GM23338 (cell line): ENCODE measurements around the gene PHLDB2. TPM values are rescaled to one million over a fixed set of nuclear protein-coding genes. Genes with fewer than 3 reads are reported as not detected.

ENCODE experiments used
- ATAC-seq: fragments of 200-7000 bp; cut with Tn5 transposase; 3 replicates; pipeline ENCODE4 v1.9.1; 2020
- DNase-seq: peaks from one replicate; pipeline ENCODE4 v3.0.0-alpha.2; 2015; ENCODE audit warnings: low spot score
- H2AFZ ChIP-seq: fragments of 200-600 bp; sonication (generic); 2 replicates; pipeline ENCODE4 v1.8.0; 2016; ENCODE audit warnings: antibody characterized with exemption, mild to moderate bottlenecking, moderate library complexity
- H3F3A ChIP-seq: fragments of 200-600 bp; sonication (generic); replicated peaks from 2 replicates; pipeline ENCODE4 v1.8.0; 2017; ENCODE audit warnings: antibody characterized with exemption, mixed run types, low read depth
- H3K27ac ChIP-seq: fragments of 200-600 bp; sonication (generic); 2 replicates; pipeline ENCODE4 v1.6.1; 2016; ENCODE audit warnings: low read depth
- H3K27me3 ChIP-seq: fragments of 200-600 bp; sonication (generic); 2 replicates; pipeline ENCODE4 v1.8.0; 2016; ENCODE audit warnings: mild to moderate bottlenecking, mixed run types, moderate library complexity; ENCODE audit not compliant: insufficient read depth
- H3K36me3 ChIP-seq: fragments of 200-600 bp; sonication (generic); 2 replicates; pipeline ENCODE4 v1.8.0; 2016; ENCODE audit warnings: mild to moderate bottlenecking; ENCODE audit not compliant: insufficient read depth
- H3K4me1 ChIP-seq: fragments of 200-600 bp; sonication (generic); 2 replicates; pipeline ENCODE4 v1.8.0; 2016; ENCODE audit warnings: mild to moderate bottlenecking, moderate library complexity; ENCODE audit not compliant: insufficient read depth
- H3K4me2 ChIP-seq: fragments of 200-600 bp; sonication (generic); 2 replicates; pipeline ENCODE4 v1.7.1; 2017; ENCODE audit warnings: mixed run types
- H3K4me3 ChIP-seq: fragments of 200-600 bp; sonication (generic); 2 replicates; pipeline ENCODE4 v1.6.1; 2016; ENCODE audit warnings: mixed run types
- H3K79me2 ChIP-seq: fragments of 200-600 bp; sonication (generic); replicated peaks from 2 replicates; pipeline ENCODE4 v1.8.0; 2017; ENCODE audit warnings: mild to moderate bottlenecking; ENCODE audit not compliant: insufficient read depth
- H3K9me2 ChIP-seq: fragments of 200-600 bp; sonication (generic); 2 replicates; pipeline ENCODE4 v1.8.0; 2017; ENCODE audit not compliant: insufficient read depth
- H4K20me1 ChIP-seq: fragments of 200-600 bp; sonication (generic); replicated peaks from 2 replicates; pipeline ENCODE4 v1.8.0; 2017; ENCODE audit warnings: mild to moderate bottlenecking; ENCODE audit not compliant: insufficient read depth
- H3K27ac Mint-ChIP-seq: 2 replicates; pipeline ENCODE4 v1.8.0; 2020; ENCODE audit warnings: inconsistent platforms, mild to moderate bottlenecking, moderate library complexity, mixed read lengths
- H3K27me3 Mint-ChIP-seq: 3 replicates; pipeline ENCODE4 v1.8.0; 2022; ENCODE audit warnings: low read depth, mild to moderate bottlenecking, moderate library complexity, mixed read lengths, inconsistent platforms; ENCODE audit not compliant: insufficient read depth, poor library complexity
- H3K36me3 Mint-ChIP-seq: 3 replicates; pipeline ENCODE4 v1.8.0; 2021; ENCODE audit warnings: low read depth, mild to moderate bottlenecking, inconsistent platforms, moderate library complexity, mixed read lengths
- H3K4me1 Mint-ChIP-seq: 3 replicates; pipeline ENCODE4 v1.8.0; 2020; ENCODE audit warnings: mild to moderate bottlenecking, inconsistent platforms, mixed read lengths
- H3K4me3 Mint-ChIP-seq: 3 replicates; pipeline ENCODE4 v1.8.0; 2021; ENCODE audit warnings: moderate library complexity, mild to moderate bottlenecking, inconsistent platforms, mixed read lengths
- H3K9me3 Mint-ChIP-seq: 3 replicates; pipeline ENCODE4 v1.8.0; 2020; ENCODE audit warnings: moderate library complexity, mild to moderate bottlenecking, inconsistent platforms, mixed read lengths
- CREB1 ChIP-seq: fragments of 250-450 bp; sonication (Bioruptor Pico); IDR thresholded peaks from 2 replicates; pipeline ENCODE4 v1.5.0; 2020; ENCODE audit warnings: low read depth, mild to moderate bottlenecking, moderate library complexity
- CTCF ChIP-seq, 2 experiments: fragments of 200-600 bp in 1 of 2; sonication (generic) in 1 of 2; conservative IDR thresholded peaks; 2 replicates each; pipeline versions ENCODE4 v1.5.1 to v1.6.1; 2016 to 2017; ENCODE audit warnings: antibody characterized with exemption in 2 of 2, low read depth in 2 of 2, mild to moderate bottlenecking in 2 of 2, moderate library complexity in 1 of 2
- EZH2phosphoT487 ChIP-seq: fragments of 200-600 bp; sonication (generic); IDR thresholded peaks from one replicate; pipeline ENCODE4 v1.8.1; 2018; ENCODE audit warnings: antibody characterized with exemption; ENCODE audit not compliant: unreplicated experiment
- NANOG ChIP-seq: IDR thresholded peaks from 2 replicates; pipeline ENCODE4 v1.6.1; 2016; ENCODE audit warnings: antibody characterized with exemption, borderline replicate concordance
- POLR2AphosphoS5 ChIP-seq: IDR thresholded peaks from 2 replicates; pipeline ENCODE4 v1.6.1; 2016; ENCODE audit warnings: antibody characterized with exemption, low read depth
- STAT1 ChIP-seq: IDR thresholded peaks from one replicate; pipeline ENCODE4 v1.6.1; 2016; ENCODE audit warnings: antibody characterized with exemption; ENCODE audit not compliant: unreplicated experiment
- ZNF114 ChIP-seq: fragments of 250-450 bp; sonication (Bioruptor Pico); IDR thresholded peaks from 2 replicates; pipeline ENCODE4 v1.5.0; 2020; ENCODE audit warnings: mild to moderate bottlenecking, moderate library complexity
- polyA plus RNA-seq: library from polyadenylated mRNA; unstranded; fragments of >200 nt; fragmentation: Nextera tagmentation; extraction: Ambion mirVana; gene quantifications from 2 replicates; pipeline ENCODE4 v1.2.1, GENCODE V29; 2016
- total RNA-seq: library from RNA; depleted of rRNA; stranded (reverse); fragments of >200 nt; shearing (Covaris generic); gene quantifications from 2 replicates; pipeline ENCODE4 v1.2.3, GENCODE V29; 2014
- TF ChIP-seq, protein P1 (sequence below): IDR thresholded peaks from one replicate; pipeline ENCODE4 v1.6.1; 2018; ENCODE audit warnings: antibody characterized with exemption; ENCODE audit not compliant: unreplicated experiment
- TF ChIP-seq, protein P2 (sequence below): IDR thresholded peaks from 2 replicates; pipeline ENCODE4 v1.6.1; 2016; ENCODE audit warnings: antibody characterized with exemption

The PHLDB2 gene
- total and polyA plus RNA-seq, 2 experiments from 2014 or later: 19.5 to 33.7 TPM

DNA sequence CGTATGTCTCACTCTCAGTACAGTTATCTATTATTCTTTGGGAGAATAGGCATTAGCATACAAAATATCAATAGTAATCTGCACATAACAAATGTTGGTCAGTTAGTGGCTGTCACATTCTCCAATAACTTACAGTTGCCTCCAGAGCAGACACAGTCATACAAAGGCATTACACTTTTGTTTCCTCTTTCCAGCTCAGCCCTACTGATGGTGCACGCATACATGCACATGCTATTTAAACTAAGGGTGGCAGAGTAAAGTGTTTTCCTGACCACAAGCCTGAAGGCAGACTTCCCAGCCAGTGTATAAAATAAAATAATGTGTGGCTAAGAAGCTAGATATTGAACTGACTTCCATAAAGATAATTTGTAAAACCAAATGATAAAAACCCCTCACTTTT lies 47.6 kb downstream of the PHLDB2 start:
- Histone ChIP-seq H3K27ac (no peak overlapping the region), H3K27me3 (no peaks in the 10 kb centered on the region), H4K20me1 (no peaks in the 10 kb centered on the region; the same call in 1 of the 2 replicates), H3K79me2 (no peaks in the 10 kb centered on the region), H3K4me3 (no peak overlapping the region), H3K9me2 (no peaks in the 10 kb centered on the region), H3K36me3 (no peaks in the 10 kb centered on the region), H3K4me2 (no peak overlapping the region), H3K4me1 (peaks cover 6% of the 10 kb centered on the region), H3F3A (no peaks in the 10 kb centered on the region), H2AFZ (no peak overlapping the region)
- no peak overlapping the region for H3K27ac Mint-ChIP-seq
- H3K9me3 Mint-ChIP-seq: no peaks in the 10 kb centered on the region
- no peak for TF ChIP-seq ZNF114 (CRISPR knock-in tag)
- no peak for TF ChIP-seq POLR2AphosphoS5
- TF ChIP-seq, protein P1, sequence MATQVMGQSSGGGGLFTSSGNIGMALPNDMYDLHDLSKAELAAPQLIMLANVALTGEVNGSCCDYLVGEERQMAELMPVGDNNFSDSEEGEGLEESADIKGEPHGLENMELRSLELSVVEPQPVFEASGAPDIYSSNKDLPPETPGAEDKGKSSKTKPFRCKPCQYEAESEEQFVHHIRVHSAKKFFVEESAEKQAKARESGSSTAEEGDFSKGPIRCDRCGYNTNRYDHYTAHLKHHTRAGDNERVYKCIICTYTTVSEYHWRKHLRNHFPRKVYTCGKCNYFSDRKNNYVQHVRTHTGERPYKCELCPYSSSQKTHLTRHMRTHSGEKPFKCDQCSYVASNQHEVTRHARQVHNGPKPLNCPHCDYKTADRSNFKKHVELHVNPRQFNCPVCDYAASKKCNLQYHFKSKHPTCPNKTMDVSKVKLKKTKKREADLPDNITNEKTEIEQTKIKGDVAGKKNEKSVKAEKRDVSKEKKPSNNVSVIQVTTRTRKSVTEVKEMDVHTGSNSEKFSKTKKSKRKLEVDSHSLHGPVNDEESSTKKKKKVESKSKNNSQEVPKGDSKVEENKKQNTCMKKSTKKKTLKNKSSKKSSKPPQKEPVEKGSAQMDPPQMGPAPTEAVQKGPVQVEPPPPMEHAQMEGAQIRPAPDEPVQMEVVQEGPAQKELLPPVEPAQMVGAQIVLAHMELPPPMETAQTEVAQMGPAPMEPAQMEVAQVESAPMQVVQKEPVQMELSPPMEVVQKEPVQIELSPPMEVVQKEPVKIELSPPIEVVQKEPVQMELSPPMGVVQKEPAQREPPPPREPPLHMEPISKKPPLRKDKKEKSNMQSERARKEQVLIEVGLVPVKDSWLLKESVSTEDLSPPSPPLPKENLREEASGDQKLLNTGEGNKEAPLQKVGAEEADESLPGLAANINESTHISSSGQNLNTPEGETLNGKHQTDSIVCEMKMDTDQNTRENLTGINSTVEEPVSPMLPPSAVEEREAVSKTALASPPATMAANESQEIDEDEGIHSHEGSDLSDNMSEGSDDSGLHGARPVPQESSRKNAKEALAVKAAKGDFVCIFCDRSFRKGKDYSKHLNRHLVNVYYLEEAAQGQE: no peak
- no peak for TF ChIP-seq STAT1
- no peak for TF ChIP-seq CREB1 (CRISPR knock-in tag)
- TF ChIP-seq, protein P2, sequence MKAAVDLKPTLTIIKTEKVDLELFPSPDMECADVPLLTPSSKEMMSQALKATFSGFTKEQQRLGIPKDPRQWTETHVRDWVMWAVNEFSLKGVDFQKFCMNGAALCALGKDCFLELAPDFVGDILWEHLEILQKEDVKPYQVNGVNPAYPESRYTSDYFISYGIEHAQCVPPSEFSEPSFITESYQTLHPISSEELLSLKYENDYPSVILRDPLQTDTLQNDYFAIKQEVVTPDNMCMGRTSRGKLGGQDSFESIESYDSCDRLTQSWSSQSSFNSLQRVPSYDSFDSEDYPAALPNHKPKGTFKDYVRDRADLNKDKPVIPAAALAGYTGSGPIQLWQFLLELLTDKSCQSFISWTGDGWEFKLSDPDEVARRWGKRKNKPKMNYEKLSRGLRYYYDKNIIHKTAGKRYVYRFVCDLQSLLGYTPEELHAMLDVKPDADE: no peak
- TF ChIP-seq CTCF (conservative IDR thresholded peaks at IDR 0.05; ENCODE audit: low read depth in 2 of 2): no peak
- no peak for TF ChIP-seq NANOG
- ATAC-seq: no peak
- no peak for DNase-seq
- H3K36me3 Mint-ChIP-seq: no peaks in the 10 kb centered on the region
- no peak overlapping the region for H3K4me3 Mint-ChIP-seq
- peaks cover 11% of the 10 kb centered on the region for H3K4me1 Mint-ChIP-seq
- peaks cover 2% of the 10 kb centered on the region for H3K27me3 Mint-ChIP-seq

DNA sequence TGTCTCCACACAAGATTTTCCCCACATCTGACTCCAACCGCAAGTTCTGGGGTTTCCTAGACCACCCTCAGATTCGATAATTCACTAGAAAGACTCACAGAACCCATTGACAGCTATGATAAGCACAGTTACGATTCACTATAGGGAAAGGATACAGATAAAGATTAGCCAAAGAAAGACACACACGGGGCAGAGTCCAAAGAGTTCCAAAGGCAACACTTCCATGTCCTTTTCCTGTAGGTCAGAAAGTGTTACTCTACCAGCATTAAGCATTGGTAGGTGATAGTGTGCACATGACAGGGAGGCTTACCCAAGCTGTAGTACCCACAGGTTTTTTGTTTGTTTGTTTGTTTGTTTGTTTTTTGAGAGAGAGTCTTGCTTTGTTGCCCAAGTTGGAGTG lies 48.1 kb downstream of the PHLDB2 start:
- no peaks in the 10 kb centered on the region for H3K9me2 ChIP-seq
- H3K36me3 Mint-ChIP-seq: no peaks in the 10 kb centered on the region
- no peak overlapping the region for H3K4me3 ChIP-seq
- no peaks in the 10 kb centered on the region for H3K79me2 ChIP-seq
- H3K4me1 ChIP-seq: peaks cover 11% of the 10 kb centered on the region
- H3K36me3 ChIP-seq: no peaks in the 10 kb centered on the region
- H3K4me2 ChIP-seq: no peak overlapping the region
- H3K4me1 Mint-ChIP-seq: peaks cover 15% of the 10 kb centered on the region
- no peaks in the 10 kb centered on the region for H3K9me3 Mint-ChIP-seq
- no peaks in the 10 kb centered on the region for H3F3A ChIP-seq
- H3K27ac Mint-ChIP-seq: no peak overlapping the region
- no peaks in the 10 kb centered on the region for H3K27me3 ChIP-seq
- H3K27ac ChIP-seq: no peak overlapping the region
- H4K20me1 ChIP-seq: no peaks in the 10 kb centered on the region; the same call in 1 of the 2 replicates
- no peak for ATAC-seq
- H3K4me3 Mint-ChIP-seq: no peak overlapping the region
- H2AFZ ChIP-seq: no peak overlapping the region
- DNase-seq: no peak
- H3K27me3 Mint-ChIP-seq: peaks cover 2% of the 10 kb centered on the region
- TF ChIP-seq EZH2phosphoT487: no peak
- TF ChIP-seq POLR2AphosphoS5: no peak
- no peak for TF ChIP-seq ZNF114 (CRISPR knock-in tag)
- TF ChIP-seq CTCF (conservative IDR thresholded peaks at IDR 0.05; ENCODE audit: low read depth in 2 of 2): no peak
- TF ChIP-seq STAT1: no peak
- TF ChIP-seq NANOG: no peak
- TF ChIP-seq, protein P1: no peak
